Activated T-cell treated with anti-CD3 and anti-CD28 coated beads for 48 hours (primary cell): ENCODE results near the gene IQSEC1.

Experiments
- DNase-seq: peaks from one replicate; pipeline ENCODE4 v3.0.0-alpha.2; 2020; ENCODE audit warnings: low read depth

IQSEC1 gene

GRCh38 chr3:13067778-13068177 is 5.5 kb downstream of the IQSEC1 start:
- DNase-seq, result no peak

GRCh38 chr3:13066834-13067233 is 6.4 kb downstream of the IQSEC1 start:
- no peak for DNase-seq

- DNase-seq, result no peak
These were observed 7.0 kb downstream of the IQSEC1 start for GRCh38 chr3:13066236-13066635.

GRCh38 chr3:13065727-13066126 is 7.5 kb downstream of the IQSEC1 start:
- DNase-seq, result no peak

GRCh38 chr3:13064964-13065363 is 8.3 kb downstream of the IQSEC1 start:
- no peak for DNase-seq

GRCh38 chr3:13064159-13064868 is 8.9 kb downstream of the IQSEC1 start:
- no peak for DNase-seq

- DNase-seq, result no peak
These were observed 10.0 kb downstream of the IQSEC1 start for GRCh38 chr3:13063225-13063624.

- DNase-seq, result no peak
These were observed 10.6 kb downstream of the IQSEC1 start for GRCh38 chr3:13062647-13063046.

GRCh38 chr3:13060341-13060910 is 12.8 kb downstream of the IQSEC1 start:
- DNase-seq, result no peak

GRCh38 chr3:13058346-13059120 is 14.7 kb downstream of the IQSEC1 start:
- DNase-seq, result no peak

- no peak for DNase-seq
These were observed 15.8 kb downstream of the IQSEC1 start for GRCh38 chr3:13057282-13058040.

- DNase-seq, result no peak
These were observed 17.6 kb downstream of the IQSEC1 start for GRCh38 chr3:13055634-13056033.

- no peak for DNase-seq
These were observed 18.6 kb downstream of the IQSEC1 start for GRCh38 chr3:13054341-13055285.

- no peak for DNase-seq
These were observed 19.3 kb downstream of the IQSEC1 start for GRCh38 chr3:13053893-13054292.

GRCh38 chr3:13053420-13053819 is 19.8 kb downstream of the IQSEC1 start:
- no peak for DNase-seq

- DNase-seq, result no peak
These were observed 20.9 kb downstream of the IQSEC1 start for GRCh38 chr3:13052191-13052820.

- DNase-seq, result no peak
These were observed 21.6 kb downstream of the IQSEC1 start for GRCh38 chr3:13051581-13051980.

- DNase-seq, result no peak
These were observed 22.2 kb downstream of the IQSEC1 start for GRCh38 chr3:13051066-13051465.

GRCh38 chr3:13050446-13050845 is 22.8 kb downstream of the IQSEC1 start:
- DNase-seq, result no peak

GRCh38 chr3:13049400-13049799 is 23.8 kb downstream of the IQSEC1 start:
- no peak for DNase-seq
